MM.1S (cell line): Measurements from ENCODE around the gene CHRND.

Experiments used
- EZH2 ChIP-seq: fragments of 300-600 bp; sonication (generic); optimal IDR thresholded peaks from 2 replicates; pipeline ENCODE3; 2017; ENCODE audit warnings: low read depth, mild to moderate bottlenecking, antibody characterized with exemption, low read length, mixed read lengths
- EZH2phosphoT487 ChIP-seq: fragments of 300-600 bp; sonication (generic); IDR thresholded peaks from 2 replicates; pipeline ENCODE4 v1.6.1; 2018; ENCODE audit warnings: antibody characterized with exemption, low read length
- TF ChIP-seq, protein P1 (sequence below): fragments of 300-600 bp; sonication (generic); IDR thresholded peaks from 2 replicates; pipeline ENCODE4 v1.5.1; 2016; ENCODE audit warnings: antibody characterized with exemption, low read length, mixed read lengths

DNA sequence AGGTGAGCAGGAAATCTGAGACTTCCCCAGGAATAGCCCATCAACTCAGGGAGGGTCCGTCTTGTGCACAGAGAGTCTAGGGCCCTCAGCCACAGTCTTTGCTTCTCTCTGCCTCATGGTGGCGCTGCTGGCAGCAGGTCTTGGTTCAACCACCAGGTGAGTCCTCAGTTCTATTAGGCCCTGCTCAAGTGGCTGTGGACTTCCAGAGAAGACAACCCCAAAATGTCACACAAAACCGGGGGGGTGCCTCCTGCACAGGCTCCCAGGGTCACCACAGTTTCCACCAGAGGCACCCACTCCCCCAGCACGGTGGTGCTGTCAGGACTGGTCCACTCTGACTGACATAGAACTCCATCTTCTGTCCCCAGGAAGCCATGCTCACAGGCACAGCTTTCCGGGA, 11.1 kb downstream of the CHRND start:
- TF ChIP-seq, protein P1, sequence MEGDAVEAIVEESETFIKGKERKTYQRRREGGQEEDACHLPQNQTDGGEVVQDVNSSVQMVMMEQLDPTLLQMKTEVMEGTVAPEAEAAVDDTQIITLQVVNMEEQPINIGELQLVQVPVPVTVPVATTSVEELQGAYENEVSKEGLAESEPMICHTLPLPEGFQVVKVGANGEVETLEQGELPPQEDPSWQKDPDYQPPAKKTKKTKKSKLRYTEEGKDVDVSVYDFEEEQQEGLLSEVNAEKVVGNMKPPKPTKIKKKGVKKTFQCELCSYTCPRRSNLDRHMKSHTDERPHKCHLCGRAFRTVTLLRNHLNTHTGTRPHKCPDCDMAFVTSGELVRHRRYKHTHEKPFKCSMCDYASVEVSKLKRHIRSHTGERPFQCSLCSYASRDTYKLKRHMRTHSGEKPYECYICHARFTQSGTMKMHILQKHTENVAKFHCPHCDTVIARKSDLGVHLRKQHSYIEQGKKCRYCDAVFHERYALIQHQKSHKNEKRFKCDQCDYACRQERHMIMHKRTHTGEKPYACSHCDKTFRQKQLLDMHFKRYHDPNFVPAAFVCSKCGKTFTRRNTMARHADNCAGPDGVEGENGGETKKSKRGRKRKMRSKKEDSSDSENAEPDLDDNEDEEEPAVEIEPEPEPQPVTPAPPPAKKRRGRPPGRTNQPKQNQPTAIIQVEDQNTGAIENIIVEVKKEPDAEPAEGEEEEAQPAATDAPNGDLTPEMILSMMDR: peak; percentile 30
- no peak for TF ChIP-seq EZH2phosphoT487
- TF ChIP-seq EZH2: no peak
